CD4-positive, alpha-beta memory T cell (primary cell): ENCODE results near the gene RXFP1. TPM values are rescaled to one million over a fixed set of nuclear protein-coding genes. Genes with fewer than 3 reads are reported as not detected.
A peak's percentile ranks its signal among the peaks of the same experiment; 100 is the strongest.

ENCODE experiments used
- CTCF ChIA-PET: fragments of 350-600 bp; sonication (Branson Sonifier 250); formaldehyde crosslinking; loops from one replicate; lab custom pipeline; 2021; ENCODE audit warnings: inconsistent platforms; ENCODE audit not compliant: partially characterized antibody; lab: Charles Lee
- POLR2A ChIA-PET: fragments of 350-600 bp; sonication (Branson Sonifier 250); formaldehyde crosslinking; loops from one replicate; lab custom pipeline; 2021; ENCODE audit not compliant: partially characterized antibody; lab: Charles Lee
- DNase-seq, 5 donors: peaks; one replicate each; pipeline versions ENCODE4 v3.0.0 to v3.0.0-alpha.2; 2020 to 2022; ENCODE audit warnings: mixed read lengths in 1 of 5
- H3K27ac ChIP-seq: one replicate; pipeline ENCODE4 v1.7.0; 2013; ENCODE audit warnings: low read depth, low read length
- H3K27me3 ChIP-seq: 2 replicates; pipeline ENCODE4 v1.7.0; 2013; ENCODE audit warnings: mild to moderate bottlenecking, low read length, moderate library complexity; ENCODE audit not compliant: insufficient read depth
- H3K36me3 ChIP-seq: 2 replicates; pipeline ENCODE4 v1.7.0; 2013; ENCODE audit warnings: mild to moderate bottlenecking, low read length, moderate library complexity; ENCODE audit not compliant: insufficient read depth
- H3K4me1 ChIP-seq: 2 replicates; pipeline ENCODE4 v1.7.0; 2013; ENCODE audit warnings: mild to moderate bottlenecking, low read length, moderate library complexity; ENCODE audit not compliant: insufficient read depth
- H3K4me3 ChIP-seq, 2 donors: one replicate each; pipeline ENCODE4 v1.7.0; 2013; ENCODE audit warnings: low read length in 2 of 2, mild to moderate bottlenecking in 1 of 2
- H3K9me3 ChIP-seq, 2 donors: one replicate each; pipeline ENCODE4 v1.7.0; 2013; ENCODE audit warnings: low read length in 2 of 2, control low read depth in 1 of 2; ENCODE audit not compliant: control insufficient read depth in 1 of 2
- H3K27ac Mint-ChIP-seq, 7 donors: one replicate each; pipeline ENCODE4 v1.8.0; 2020 to 2021; ENCODE audit warnings: mixed read lengths in 7 of 7, mild to moderate bottlenecking in 6 of 7, inconsistent platforms in 3 of 7, moderate library complexity in 3 of 7
- H3K27me3 Mint-ChIP-seq, 2 donors: one replicate each; pipeline ENCODE4 v1.8.0; 2020 to 2021; ENCODE audit warnings: mixed read lengths in 2 of 2
- H3K36me3 Mint-ChIP-seq, 2 donors: one replicate each; pipeline ENCODE4 v1.8.0; 2020 to 2021; ENCODE audit warnings: mixed read lengths in 2 of 2, inconsistent platforms in 1 of 2, mild to moderate bottlenecking in 1 of 2
- H3K4me1 Mint-ChIP-seq, 4 donors: one replicate each; pipeline ENCODE4 v1.8.0; 2020 to 2021; ENCODE audit warnings: mixed read lengths in 4 of 4, mild to moderate bottlenecking in 1 of 4
- H3K4me3 Mint-ChIP-seq, 8 donors: one replicate each; pipeline ENCODE4 v1.8.0; 2020 to 2021; ENCODE audit warnings: mixed read lengths in 8 of 8, mild to moderate bottlenecking in 7 of 8, moderate library complexity in 6 of 8, inconsistent platforms in 3 of 8
- H3K9me3 Mint-ChIP-seq, 8 donors: one replicate each; pipeline ENCODE4 v1.8.0; 2020 to 2021; ENCODE audit warnings: mixed read lengths in 8 of 8, mild to moderate bottlenecking in 5 of 8, inconsistent platforms in 3 of 8, moderate library complexity in 1 of 8
- intact Hi-C: fragments of 100-400 bp; cut with micrococcal nuclease; formaldehyde crosslinking; loops from one replicate; pipeline ENCODE4 v1.15.1; 2023
- polyA plus RNA-seq, 2 donors: library from polyadenylated mRNA; unstranded; fragments of 300-500 nt; fragmentation: Illumina TruSeq; gene quantifications; one replicate each; pipeline ENCODE4 v1.2.3, GENCODE V29; 2021
- total RNA-seq, 2 experiments: library from RNA; stranded (reverse); gene quantifications; one replicate each; pipeline ENCODE4 v1.2.3, GENCODE V29; 2021

Gene RXFP1
- total and polyA plus RNA-seq, 4 experiments from 2014 or later = not detected

- H3K27me3 Mint-ChIP-seq = no peaks in the 10 kb centered on the region
- peaks cover 12 to 34% (median 22%) of the 10 kb centered on the region in 4 donors for H3K4me1 Mint-ChIP-seq
- Histone ChIP-seq H3K27me3 (no peaks in the 10 kb centered on the region), H3K36me3 (no peaks in the 10 kb centered on the region), H3K4me1 (peaks cover 22% of the 10 kb centered on the region), H3K9me3 (no peaks in the 10 kb centered on the region), H3K27ac (peak overlapping the region; percentile 92), H3K4me3 (peak overlapping the region; percentile 53 to 94)
- peak overlapping the region; percentile 92 to 98 (median 96) for H3K4me3 Mint-ChIP-seq
- intact Hi-C loops = loop anchor here (5.0 kb wide), 1 partner anchor 506 kb away; no protein-coding TSS in a partner anchor
- POLR2A ChIA-PET = no interaction called here
- H3K36me3 Mint-ChIP-seq = peaks cover 4 to 10% of the 10 kb centered on the region in 2 donors
- peaks cover 0 to 2% (median 0%) of the 10 kb centered on the region in 8 donors for H3K9me3 Mint-ChIP-seq
- peak overlapping the region; percentile 92 to 99 (median 98) for H3K27ac Mint-ChIP-seq
- DNase-seq = peak; percentile 51 to 77 (median 57)
- CTCF ChIA-PET = interaction anchor here (1.7 kb wide), 1 partner anchor 10 kb away, joined by 5 read pairs; no protein-coding TSS in a partner anchor
Observed at GRCh38 chr4:158670975-158671664, 149.4 kb downstream of the RXFP1 start.

- peaks cover 0 to 2% (median 0%) of the 10 kb centered on the region in 8 donors for H3K9me3 Mint-ChIP-seq
- ChIA-PET CTCF (interaction anchor here (1.7 kb wide), 1 partner anchor 9 kb away, joined by 5 read pairs; no protein-coding TSS in a partner anchor), POLR2A (no interaction called here)
- peaks cover 12 to 34% (median 23%) of the 10 kb centered on the region in 4 donors for H3K4me1 Mint-ChIP-seq
- H3K4me3 ChIP-seq = peak within 1 kb of the TSS; percentile 53 to 94
- peak within 1 kb of the TSS; percentile 92 for H3K27ac ChIP-seq
- H3K9me3 ChIP-seq = no peaks in the 10 kb centered on the region
- H3K27ac Mint-ChIP-seq = peak within 1 kb of the TSS; percentile 92 to 99 (median 98)
- H3K4me3 Mint-ChIP-seq = peak within 1 kb of the TSS; percentile 92 to 98 (median 96)
- H3K36me3 Mint-ChIP-seq = peaks cover 4 to 10% of the 10 kb centered on the region in 2 donors
- H3K27me3 Mint-ChIP-seq = no peaks in the 10 kb centered on the region
- H3K4me1 ChIP-seq = peaks cover 22% of the 10 kb centered on the region
- H3K27me3 ChIP-seq = no peaks in the 10 kb centered on the region
- no peak for DNase-seq
- intact Hi-C loops = loop anchor here (5.0 kb wide), 1 partner anchor 506 kb away; no protein-coding TSS in a partner anchor
- no peaks in the 10 kb centered on the region for H3K36me3 ChIP-seq
Observed at GRCh38 chr4:158671665-158671914, 149.9 kb downstream of the RXFP1 start, which contains the start of gene C4orf46. Gene C4orf46, minus strand, starts transcription at chr4:158671887. Its CDS starts 86 bp downstream, at chr4:158671801.

- H3K4me1 ChIP-seq = peaks cover 22% of the 10 kb centered on the region
- POLR2A ChIA-PET = no interaction called here
- peaks cover 4 to 10% of the 10 kb centered on the region in 2 donors for H3K36me3 Mint-ChIP-seq
- H3K9me3 Mint-ChIP-seq = peaks cover 0 to 2% (median 0%) of the 10 kb centered on the region in 8 donors
- peaks cover 12 to 34% (median 23%) of the 10 kb centered on the region in 4 donors for H3K4me1 Mint-ChIP-seq
- H3K36me3 ChIP-seq = no peaks in the 10 kb centered on the region
- H3K9me3 ChIP-seq = no peaks in the 10 kb centered on the region
- H3K27me3 ChIP-seq = no peaks in the 10 kb centered on the region
- DNase-seq = peak; percentile 97 to 99 (median 99)
- no peaks in the 10 kb centered on the region for H3K27me3 Mint-ChIP-seq
- H3K4me3 ChIP-seq = peak within 1 kb of the TSS; percentile 53 to 94
- peak within 1 kb of the TSS; percentile 92 to 99 (median 98) for H3K27ac Mint-ChIP-seq
- intact Hi-C loops = loop anchor here (1.0 to 5.0 kb wide), 4 partner anchors 51 to 505 kb away; partner anchors contain the start of genes FNIP2, PPID and RAPGEF2
- CTCF ChIA-PET = no interaction called here
- peak within 1 kb of the TSS; percentile 92 to 98 (median 96) for H3K4me3 Mint-ChIP-seq
- peak within 1 kb of the TSS; percentile 92 for H3K27ac ChIP-seq
Observed at GRCh38 chr4:158671915-158672806, 150.5 kb downstream of the RXFP1 start, which contains the start of gene ETFDH. Gene ETFDH, plus strand, starts transcription at chr4:158672296. Its CDS starts 161 bp downstream, at chr4:158672457.

- Mint-ChIP-seq H3K4me1 (peaks cover 14 to 34% (median 23%) of the 10 kb centered on the region in 4 donors), H3K27ac (peak overlapping the region in 3 of 7 donors; percentile 9 to 92 (median 65)), H3K9me3 (peaks cover 0 to 2% (median 0%) of the 10 kb centered on the region in 8 donors), H3K27me3 (no peaks in the 10 kb centered on the region), H3K36me3 (peaks cover 4 to 10% of the 10 kb centered on the region in 2 donors), H3K4me3 (peak overlapping the region in 3 of 8 donors; percentile 18 to 54 (median 45))
- CTCF ChIA-PET = no interaction called here
- no peak overlapping the region for H3K4me3 ChIP-seq
- H3K4me1 ChIP-seq = peaks cover 22% of the 10 kb centered on the region
- no peak overlapping the region for H3K27ac ChIP-seq
- no peaks in the 10 kb centered on the region for H3K9me3 ChIP-seq
- intact Hi-C loops = loop anchor here (5.0 kb wide), 1 partner anchor 504 kb away; no protein-coding TSS in a partner anchor
- DNase-seq = no peak
- H3K36me3 ChIP-seq = no peaks in the 10 kb centered on the region
- POLR2A ChIA-PET = no interaction called here
- H3K27me3 ChIP-seq = no peaks in the 10 kb centered on the region
Observed at GRCh38 chr4:158673633-158674032, 152.0 kb downstream of the RXFP1 start.

- H3K36me3 Mint-ChIP-seq = peaks cover 11 to 16% of the 10 kb centered on the region in 2 donors
- no peaks in the 10 kb centered on the region for H3K9me3 ChIP-seq
- H3K36me3 ChIP-seq = no peaks in the 10 kb centered on the region
- POLR2A ChIA-PET = no interaction called here
- no peak for DNase-seq
- no peak overlapping the region for H3K27ac ChIP-seq
- H3K9me3 Mint-ChIP-seq = peaks cover 0 to under 1% (median 0%) of the 10 kb centered on the region in 8 donors
- peaks cover 13% of the 10 kb centered on the region for H3K4me1 ChIP-seq
- no peaks in the 10 kb centered on the region for H3K27me3 Mint-ChIP-seq
- H3K4me3 ChIP-seq = no peak overlapping the region
- intact Hi-C loops = no loop called here
- no peaks in the 10 kb centered on the region for H3K27me3 ChIP-seq
- H3K4me1 Mint-ChIP-seq = peaks cover 8 to 20% (median 16%) of the 10 kb centered on the region in 4 donors
- peak overlapping the region in 1 of 7 donors; percentile 6 for H3K27ac Mint-ChIP-seq
- CTCF ChIA-PET = interaction anchor here (0.8 kb wide), 1 partner anchor 93 kb away, joined by 3 read pairs; no protein-coding TSS in a partner anchor
- H3K4me3 Mint-ChIP-seq = no peak overlapping the region
Observed at GRCh38 chr4:158676076-158676475, 154.4 kb downstream of the RXFP1 start.

GRCh38 chr4:158678767-158679166 lies 157.1 kb downstream of the RXFP1 start:
- CTCF ChIA-PET = interaction anchor here (0.7 kb wide), 1 partner anchor 12 kb away, joined by 3 read pairs; no protein-coding TSS in a partner anchor
- Histone ChIP-seq H3K36me3 (no peaks in the 10 kb centered on the region), H3K27me3 (no peaks in the 10 kb centered on the region), H3K4me3 (no peak overlapping the region), H3K4me1 (peaks cover under 1% of the 10 kb centered on the region), H3K9me3 (no peaks in the 10 kb centered on the region), H3K27ac (no peak overlapping the region)
- H3K27me3 Mint-ChIP-seq = no peaks in the 10 kb centered on the region
- intact Hi-C loops = no loop called here
- H3K4me3 Mint-ChIP-seq = no peak overlapping the region
- DNase-seq = no peak
- POLR2A ChIA-PET = no interaction called here
- peak overlapping the region in 1 of 7 donors; percentile 5 for H3K27ac Mint-ChIP-seq
- peaks cover 6 to 19% of the 10 kb centered on the region in 2 donors for H3K36me3 Mint-ChIP-seq
- H3K4me1 Mint-ChIP-seq = peaks cover 1 to 6% (median 2%) of the 10 kb centered on the region in 4 donors
- no peaks in the 10 kb centered on the region for H3K9me3 Mint-ChIP-seq
